CD4-positive, CD25-positive, alpha-beta regulatory T cell (primary cell): ENCODE data around the gene CYP1A1. TPM values are rescaled to one million over a fixed set of nuclear protein-coding genes. Genes with fewer than 3 reads are reported as not detected.
A peak's percentile ranks its signal among the peaks of the same experiment; 100 is the strongest.

ENCODE experiments used
- ATAC-seq, 2 donors: fragments of 150-1000 bp; cut with Tn5 transposase; one replicate each; pipeline ENCODE4 v1.10.0; 2021; ENCODE audit warnings: low read depth in 2 of 2, moderate number of reproducible peaks in 2 of 2, moderate library complexity in 1 of 2
- DNase-seq, 3 donors: peaks; one replicate each; pipeline versions ENCODE4 v3.0.0 to v3.0.0-alpha.2; 2012 to 2022; ENCODE audit warnings: mixed read lengths in 1 of 3
- H3K27ac ChIP-seq: one replicate; pipeline ENCODE4 v1.7.0; 2013; ENCODE audit warnings: mild to moderate bottlenecking, low read length; ENCODE audit not compliant: insufficient read depth, poor library complexity, severe bottlenecking
- H3K27me3 ChIP-seq: one replicate; pipeline ENCODE4 v1.7.0; 2013; ENCODE audit warnings: low read length; ENCODE audit not compliant: control insufficient read depth, insufficient read depth
- H3K36me3 ChIP-seq: one replicate; pipeline ENCODE4 v1.7.0; 2013; ENCODE audit warnings: mild to moderate bottlenecking, low read length, moderate library complexity; ENCODE audit not compliant: control insufficient read depth, insufficient read depth
- H3K4me1 ChIP-seq: 2 replicates; pipeline ENCODE4 v1.7.0; 2013; ENCODE audit warnings: mild to moderate bottlenecking, low read length; ENCODE audit not compliant: insufficient read depth, control insufficient read depth, poor library complexity, severe bottlenecking
- H3K4me3 ChIP-seq: one replicate; pipeline ENCODE4 v1.7.0; 2013; ENCODE audit warnings: low read depth, mild to moderate bottlenecking, low read length, moderate library complexity
- H3K9me3 ChIP-seq, 2 experiments: 1 replicate in 1 of 2; 2 replicates in 1 of 2; pipeline ENCODE4 v1.7.0; 2013; ENCODE audit warnings: low read length in 2 of 2, mild to moderate bottlenecking in 1 of 2, moderate library complexity in 1 of 2; ENCODE audit not compliant: control insufficient read depth in 2 of 2
- H3K27ac Mint-ChIP-seq, 3 donors: one replicate each; pipeline ENCODE4 v1.8.0; 2020 to 2022; ENCODE audit warnings: mild to moderate bottlenecking in 3 of 3, mixed read lengths in 3 of 3, moderate library complexity in 2 of 3
- H3K27me3 Mint-ChIP-seq: one replicate; pipeline ENCODE4 v1.8.0; 2022; ENCODE audit warnings: mild to moderate bottlenecking, mixed read lengths
- H3K36me3 Mint-ChIP-seq: one replicate; pipeline ENCODE4 v1.8.0; 2020; ENCODE audit warnings: mixed read lengths
- H3K4me1 Mint-ChIP-seq, 4 donors: one replicate each; pipeline ENCODE4 v1.8.0; 2020 to 2022; ENCODE audit warnings: mixed read lengths in 4 of 4, mild to moderate bottlenecking in 1 of 4
- H3K4me3 Mint-ChIP-seq, 4 donors: one replicate each; pipeline ENCODE4 v1.8.0; 2020 to 2022; ENCODE audit warnings: mild to moderate bottlenecking in 4 of 4, mixed read lengths in 4 of 4, moderate library complexity in 3 of 4
- H3K9me3 Mint-ChIP-seq, 7 donors: one replicate each; pipeline ENCODE4 v1.8.0; 2020 to 2022; ENCODE audit warnings: mixed read lengths in 7 of 7, mild to moderate bottlenecking in 3 of 7, moderate library complexity in 2 of 7
- polyA plus RNA-seq, 4 donors: library from polyadenylated mRNA; unstranded; fragments of 300-500 nt; fragmentation: Illumina TruSeq; gene quantifications; one replicate each; pipeline ENCODE4 v1.2.3, GENCODE V29; 2021
- total RNA-seq: library from RNA; stranded (reverse); gene quantifications from one replicate; pipeline ENCODE4 v1.2.3, GENCODE V29; 2022

Gene CYP1A1
- total and polyA plus RNA-seq, 5 donors from 2014 or later, result not detected

- H3K4me1 ChIP-seq, result no peaks in the 10 kb centered on the region
- no peak for DNase-seq
- H3K36me3 ChIP-seq, result peaks cover 14% of the 10 kb centered on the region
- ATAC-seq, result no peak
- H3K27ac ChIP-seq, result no peak overlapping the region
- Mint-ChIP-seq H3K27me3 (no peaks in the 10 kb centered on the region), H3K36me3 (peaks cover 17% of the 10 kb centered on the region), H3K4me1 (peaks cover 14 to 26% (median 18%) of the 10 kb centered on the region in 4 donors), H3K27ac (no peak overlapping the region), H3K9me3 (peaks cover 0 to 4% (median 0%) of the 10 kb centered on the region in 7 donors), H3K4me3 (peak overlapping the region in 1 of 4 donors; percentile 32)
- H3K9me3 ChIP-seq, result no peaks in the 10 kb centered on the region
- H3K4me3 ChIP-seq, result no peak overlapping the region
- no peaks in the 10 kb centered on the region for H3K27me3 ChIP-seq
Measured at GRCh38 chr15:74682954-74683353, 42.4 kb downstream of the CYP1A1 start.

GRCh38 chr15:74680456-74680855, 44.9 kb downstream of the CYP1A1 start:
- no peak overlapping the region for H3K4me3 Mint-ChIP-seq
- no peak for ATAC-seq
- no peak overlapping the region for H3K27ac Mint-ChIP-seq

GRCh38 chr15:74676801-74677200, 48.5 kb downstream of the CYP1A1 start:
- H3K9me3 ChIP-seq, result no peaks in the 10 kb centered on the region
- Mint-ChIP-seq H3K9me3 (no peaks in the 10 kb centered on the region), H3K4me3 (no peak overlapping the region), H3K4me1 (peaks cover 16 to 22% (median 18%) of the 10 kb centered on the region in 4 donors), H3K27me3 (no peaks in the 10 kb centered on the region), H3K27ac (no peak overlapping the region), H3K36me3 (peaks cover 14% of the 10 kb centered on the region)
- H3K27me3 ChIP-seq, result no peaks in the 10 kb centered on the region
- H3K4me3 ChIP-seq, result no peak overlapping the region
- no peak for DNase-seq
- no peaks in the 10 kb centered on the region for H3K4me1 ChIP-seq
- H3K27ac ChIP-seq, result no peak overlapping the region
- no peak for ATAC-seq
- peaks cover 14% of the 10 kb centered on the region for H3K36me3 ChIP-seq

More at GRCh38 chr15:74680456-74680855, 44.9 kb downstream of the CYP1A1 start:
- peaks cover 13% of the 10 kb centered on the region for H3K36me3 Mint-ChIP-seq
- DNase-seq, result no peak
- H3K9me3 Mint-ChIP-seq, result peaks cover 0 to 4% (median 0%) of the 10 kb centered on the region in 7 donors
- H3K27ac ChIP-seq, result no peak overlapping the region
- peaks cover 15 to 29% (median 25%) of the 10 kb centered on the region in 4 donors for H3K4me1 Mint-ChIP-seq
- no peaks in the 10 kb centered on the region for H3K4me1 ChIP-seq
- H3K9me3 ChIP-seq, result no peaks in the 10 kb centered on the region
- no peaks in the 10 kb centered on the region for H3K27me3 Mint-ChIP-seq
- H3K4me3 ChIP-seq, result no peak overlapping the region
- H3K27me3 ChIP-seq, result no peaks in the 10 kb centered on the region
- H3K36me3 ChIP-seq, result peaks cover 6% of the 10 kb centered on the region

- Mint-ChIP-seq H3K4me1 (peaks cover 8 to 12% (median 10%) of the 10 kb centered on the region in 4 donors), H3K27ac (peak overlapping the region in 2 of 3 donors; percentile 27 to 40), H3K9me3 (no peaks in the 10 kb centered on the region), H3K4me3 (no peak overlapping the region), H3K27me3 (no peaks in the 10 kb centered on the region), H3K36me3 (peaks cover 25% of the 10 kb centered on the region)
- H3K9me3 ChIP-seq, result no peaks in the 10 kb centered on the region
- no peak overlapping the region for H3K4me3 ChIP-seq
- no peaks in the 10 kb centered on the region for H3K4me1 ChIP-seq
- no peak for ATAC-seq
- no peak for DNase-seq
- no peak overlapping the region for H3K27ac ChIP-seq
- peaks cover 30% of the 10 kb centered on the region for H3K36me3 ChIP-seq
- H3K27me3 ChIP-seq, result no peaks in the 10 kb centered on the region
Measured at GRCh38 chr15:74674161-74674560, 51.2 kb downstream of the CYP1A1 start.

GRCh38 chr15:74669627-74670026, 55.7 kb downstream of the CYP1A1 start:
- H3K4me1 Mint-ChIP-seq, result peaks cover 5 to 19% (median 10%) of the 10 kb centered on the region in 4 donors
- no peak overlapping the region for H3K4me3 Mint-ChIP-seq
- no peaks in the 10 kb centered on the region for H3K4me1 ChIP-seq
- ATAC-seq (no peak), DNase-seq (no peak)
- no peak overlapping the region for H3K27ac Mint-ChIP-seq
- H3K27ac ChIP-seq, result no peak overlapping the region
- H3K9me3 ChIP-seq, result no peaks in the 10 kb centered on the region
- no peaks in the 10 kb centered on the region for H3K27me3 ChIP-seq
- H3K36me3 Mint-ChIP-seq, result peaks cover 40% of the 10 kb centered on the region
- H3K4me3 ChIP-seq, result no peak overlapping the region
- peaks cover 41% of the 10 kb centered on the region for H3K36me3 ChIP-seq
- no peaks in the 10 kb centered on the region for H3K27me3 Mint-ChIP-seq
- no peaks in the 10 kb centered on the region for H3K9me3 Mint-ChIP-seq

Other genes starting within 250 kb of the CYP1A1 start
- 63.5 TPM for gene ARID3B, start 184.3 kb downstream of the CYP1A1 start, total RNA-seq
- 10 to 100 TPM in 2 of 4 donors, 1 to 10 TPM in 2; 9.7 to 11.2 (median 10.5) TPM for gene ARID3B, start 184.3 kb downstream of the CYP1A1 start, polyA plus RNA-seq
- gene CLK3, start 109.7 kb downstream of the CYP1A1 start, total RNA-seq, result 289 TPM
- gene CLK3, start 109.7 kb downstream of the CYP1A1 start, polyA plus RNA-seq, result 10 to 100 TPM; 58.4 to 79.7 (median 75.0) TPM
- gene EDC3, start 29.5 kb downstream of the CYP1A1 start, total RNA-seq, result 22.3 TPM
- 10 to 100 TPM; 22.2 to 30.2 (median 26.8) TPM for gene EDC3, start 29.5 kb downstream of the CYP1A1 start, polyA plus RNA-seq
- gene CYP1A2, start 23.3 kb upstream of the CYP1A1 start, total RNA-seq, result not detected
- not detected for gene CYP1A2, start 23.3 kb upstream of the CYP1A1 start, polyA plus RNA-seq
- gene CSK, start 56.6 kb upstream of the CYP1A1 start, total RNA-seq, result 257 TPM
- 100 to 1,000 TPM; 131 to 151 (median 141) TPM for gene CSK, start 56.6 kb upstream of the CYP1A1 start, polyA plus RNA-seq
- not detected for gene LMAN1L, start 87.3 kb upstream of the CYP1A1 start, total RNA-seq
- not detected for gene LMAN1L, start 87.3 kb upstream of the CYP1A1 start, polyA plus RNA-seq
- gene CPLX3, start 101.1 kb upstream of the CYP1A1 start, total RNA-seq, result 0.35 TPM
- not detected for gene CPLX3, start 101.1 kb upstream of the CYP1A1 start, polyA plus RNA-seq
- gene ULK3, start 117.6 kb upstream of the CYP1A1 start, total RNA-seq, result 54.4 TPM
- 10 to 100 TPM; 22.5 to 38.1 (median 34.7) TPM for gene ULK3, start 117.6 kb upstream of the CYP1A1 start, polyA plus RNA-seq
- gene SCAMP2, start 147.8 kb upstream of the CYP1A1 start, total RNA-seq, result 107 TPM
- gene SCAMP2, start 147.8 kb upstream of the CYP1A1 start, polyA plus RNA-seq, result 100 to 1,000 TPM; 145 to 194 (median 159) TPM
- gene MPI, start 164.5 kb upstream of the CYP1A1 start, total RNA-seq, result 49.6 TPM
- 100 to 1,000 TPM in 2 of 4 donors, 10 to 100 TPM in 2; 77.2 to 108 (median 100.0) TPM for gene MPI, start 164.5 kb upstream of the CYP1A1 start, polyA plus RNA-seq
- 79.7 TPM for gene FAM219B, start 181.3 kb upstream of the CYP1A1 start, total RNA-seq
- 10 to 100 TPM; 22.0 to 26.9 (median 24.8) TPM for gene FAM219B, start 181.3 kb upstream of the CYP1A1 start, polyA plus RNA-seq
- 91.8 TPM for gene COX5A, start 212.5 kb upstream of the CYP1A1 start, total RNA-seq
- 100 to 1,000 TPM; 383 to 512 (median 449) TPM for gene COX5A, start 212.5 kb upstream of the CYP1A1 start, polyA plus RNA-seq
- gene RPP25, start 231.2 kb upstream of the CYP1A1 start, total RNA-seq, result 0.54 TPM
- gene RPP25, start 231.2 kb upstream of the CYP1A1 start, polyA plus RNA-seq, result 1 to 10 TPM; 1.6 to 4.6 (median 2.8) TPM